NCI-H524 (cell line): ENCODE results near the gene TMEM231.

Experiments used
- DNase-seq, 2 experiments: peaks; one replicate each; lab custom pipeline; 2025; lab: John Stamatoyannopoulos, UW

TMEM231 gene

DNA sequence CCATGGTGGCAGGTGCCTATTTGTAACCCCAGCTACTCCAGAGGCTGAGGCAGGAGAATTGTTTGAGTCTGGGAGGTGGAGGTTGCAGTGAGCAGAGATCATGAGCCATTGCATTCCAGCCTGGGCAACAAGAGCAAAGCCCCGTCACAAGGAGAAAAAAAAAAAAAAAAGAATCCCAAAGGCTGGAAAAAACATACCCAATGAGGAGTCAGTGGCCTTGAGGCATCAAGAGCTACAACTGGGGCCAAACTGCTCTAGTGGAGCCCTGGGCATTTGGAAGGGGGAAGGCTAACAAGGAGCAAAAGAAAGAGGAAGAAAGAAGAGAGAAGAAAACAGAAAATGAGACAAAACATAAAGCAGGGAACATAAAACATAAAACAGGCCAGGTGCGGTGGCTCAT is 67.7 kb downstream of the TMEM231 start:
- DNase-seq: no peak
